Kasumi-1 (cell line): ENCODE data around the gene ZDHHC20.
A peak's percentile ranks its signal among the peaks of the same experiment; 100 is the strongest.
"Not testable (repeated sequence)": the region's sequence is repeated elsewhere in the genome, so short reads cannot be mapped to it uniquely, and the experiment has no call there.

Experiments used
- DNase-seq, 2 experiments: peaks; one replicate each; lab custom pipeline; 2025; lab: John Stamatoyannopoulos, UW

ZDHHC20 gene

GRCh38 chr13:21435687-21436151, 23.4 kb downstream of the ZDHHC20 start:
- no peak for DNase-seq

DNA sequence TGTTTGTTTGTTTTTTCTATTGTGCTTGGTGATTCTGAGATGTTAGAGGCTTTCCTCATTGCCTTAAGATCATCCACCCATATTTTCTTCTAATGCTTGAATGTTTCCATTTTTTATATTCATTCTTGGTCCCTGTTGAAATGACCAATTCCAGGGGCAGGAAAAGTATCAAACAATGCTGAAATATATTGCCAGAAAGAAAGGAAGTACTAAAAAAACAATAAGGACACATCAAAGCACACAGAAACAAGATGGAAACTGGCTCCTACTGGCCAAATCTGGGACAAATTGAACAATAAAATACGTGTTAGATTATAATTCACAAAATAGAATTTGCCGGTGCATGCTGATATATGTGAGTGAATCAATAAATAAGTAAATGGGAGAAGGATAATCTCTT, 23.9 kb downstream of the ZDHHC20 start:
- DNase-seq = no peak

- no peak for DNase-seq
These were observed 24.5 kb downstream of the ZDHHC20 start for GRCh38 chr13:21434588-21434987.

- no peak for DNase-seq
These were observed 29.9 kb downstream of the ZDHHC20 start for GRCh38 chr13:21429211-21429610.

GRCh38 chr13:21427741-21428140, 31.4 kb downstream of the ZDHHC20 start:
- no peak for DNase-seq

- DNase-seq = no peak
These were observed 32.9 kb downstream of the ZDHHC20 start for GRCh38 chr13:21426238-21426637.

DNA sequence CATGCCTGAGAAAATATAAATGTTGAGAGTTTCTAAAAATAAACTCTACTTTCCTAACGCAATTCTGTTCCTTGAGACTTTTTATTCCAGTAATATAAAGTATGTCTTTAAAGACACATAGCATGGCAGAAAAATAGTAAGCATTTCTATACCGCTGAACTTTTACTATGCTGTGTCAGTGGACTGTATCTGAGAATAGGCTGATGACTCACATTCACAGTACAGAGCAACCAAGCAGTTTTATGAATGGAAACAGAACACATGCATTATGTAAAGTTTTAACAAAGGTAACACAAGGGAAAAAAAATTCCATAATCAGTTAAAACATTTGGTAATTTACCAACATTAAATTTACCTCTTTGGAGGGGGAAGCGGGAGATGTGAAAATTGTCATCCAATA, 38.4 kb downstream of the ZDHHC20 start:
- DNase-seq = no peak

DNA sequence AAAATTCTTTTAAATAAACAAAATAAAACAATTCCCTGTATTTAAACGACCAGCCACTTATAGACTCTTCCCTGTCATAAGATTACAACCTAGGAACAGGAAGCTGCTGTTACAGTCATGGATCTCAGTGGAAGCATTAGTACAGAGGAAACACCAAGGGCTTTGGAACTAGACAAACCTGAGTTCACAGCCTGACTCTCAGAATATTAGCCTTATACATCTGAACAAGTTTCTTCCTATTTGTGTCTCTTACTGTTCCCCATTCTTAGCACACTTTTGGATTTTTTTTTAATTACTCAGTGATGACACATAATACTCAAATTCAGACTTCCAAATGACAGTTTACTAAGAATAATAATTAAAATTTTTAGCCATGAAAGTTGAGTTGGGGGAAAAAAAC, 46.1 kb downstream of the ZDHHC20 start:
- no peak for DNase-seq

GRCh38 chr13:21410453-21410852, 48.6 kb downstream of the ZDHHC20 start:
- not testable (repeated sequence) for DNase-seq

DNA sequence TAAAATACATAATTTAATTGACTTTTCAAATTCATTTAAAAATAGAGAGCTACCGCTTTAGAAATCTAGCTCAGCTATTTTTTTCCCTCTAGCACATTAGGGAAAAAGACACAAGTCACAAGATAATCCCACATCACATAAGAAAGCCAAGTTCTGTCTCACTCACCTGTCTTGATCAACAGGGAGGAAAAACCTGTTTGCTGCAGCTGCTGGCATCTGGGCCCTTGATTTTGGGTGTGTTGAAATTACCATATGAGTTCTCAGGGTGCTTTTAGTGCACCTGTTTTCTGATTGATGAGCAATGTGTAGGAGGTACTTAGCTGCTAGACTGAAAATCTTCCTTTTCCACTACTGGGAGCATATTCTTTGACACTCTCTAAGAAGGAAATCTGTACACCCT, 53.8 kb downstream of the ZDHHC20 start:
- DNase-seq = no peak

- DNase-seq = no peak
These were observed 56.4 kb downstream of the ZDHHC20 start for GRCh38 chr13:21402586-21403307.

- peak; percentile 5 to 9 for DNase-seq
These were observed 59.4 kb downstream of the ZDHHC20 start for GRCh38 chr13:21399741-21400140.

DNA sequence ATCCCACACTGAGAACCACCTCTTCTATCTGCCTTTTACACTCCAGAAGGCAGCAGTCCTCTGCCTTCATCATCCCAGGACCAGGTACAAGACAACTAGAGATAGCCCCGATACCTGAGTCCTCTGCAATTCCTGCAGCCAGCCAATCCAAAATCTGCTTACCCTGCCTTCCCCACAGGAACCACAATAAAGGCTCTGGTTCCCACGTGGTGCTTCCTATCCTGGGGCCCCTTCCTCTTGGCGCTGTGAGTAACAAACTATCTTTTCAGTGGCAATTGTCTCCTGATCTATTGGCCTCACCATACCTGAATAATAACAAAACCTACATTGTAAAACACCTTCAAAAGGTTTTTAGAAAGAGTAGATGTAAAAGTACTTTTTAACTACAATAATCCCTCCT, 63.1 kb downstream of the ZDHHC20 start:
- DNase-seq = peak; percentile 2 to 12

GRCh38 chr13:21389124-21389523, 70.0 kb downstream of the ZDHHC20 start:
- no peak for DNase-seq

- DNase-seq = no peak
These were observed 73.4 kb downstream of the ZDHHC20 start for GRCh38 chr13:21385710-21386109.

DNA sequence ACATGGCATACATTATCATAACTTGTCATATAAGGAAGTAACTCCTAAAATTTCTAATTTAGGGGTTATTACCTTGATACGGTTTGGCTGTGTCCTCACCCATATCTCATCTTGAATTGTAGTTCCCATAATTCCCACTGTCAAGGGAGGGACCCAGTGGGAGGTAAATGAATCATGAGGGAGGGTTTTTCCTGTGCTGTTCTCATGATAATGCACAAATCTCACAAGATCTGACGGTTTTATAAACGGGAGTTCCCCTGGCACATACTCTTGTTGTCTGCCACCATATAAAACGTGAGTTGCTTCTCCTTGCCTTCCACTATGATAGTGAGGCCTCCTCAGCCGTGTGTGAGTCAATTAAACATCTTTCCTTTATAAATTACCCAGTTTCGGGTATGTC, 76.0 kb downstream of the ZDHHC20 start:
- DNase-seq = no peak

DNA sequence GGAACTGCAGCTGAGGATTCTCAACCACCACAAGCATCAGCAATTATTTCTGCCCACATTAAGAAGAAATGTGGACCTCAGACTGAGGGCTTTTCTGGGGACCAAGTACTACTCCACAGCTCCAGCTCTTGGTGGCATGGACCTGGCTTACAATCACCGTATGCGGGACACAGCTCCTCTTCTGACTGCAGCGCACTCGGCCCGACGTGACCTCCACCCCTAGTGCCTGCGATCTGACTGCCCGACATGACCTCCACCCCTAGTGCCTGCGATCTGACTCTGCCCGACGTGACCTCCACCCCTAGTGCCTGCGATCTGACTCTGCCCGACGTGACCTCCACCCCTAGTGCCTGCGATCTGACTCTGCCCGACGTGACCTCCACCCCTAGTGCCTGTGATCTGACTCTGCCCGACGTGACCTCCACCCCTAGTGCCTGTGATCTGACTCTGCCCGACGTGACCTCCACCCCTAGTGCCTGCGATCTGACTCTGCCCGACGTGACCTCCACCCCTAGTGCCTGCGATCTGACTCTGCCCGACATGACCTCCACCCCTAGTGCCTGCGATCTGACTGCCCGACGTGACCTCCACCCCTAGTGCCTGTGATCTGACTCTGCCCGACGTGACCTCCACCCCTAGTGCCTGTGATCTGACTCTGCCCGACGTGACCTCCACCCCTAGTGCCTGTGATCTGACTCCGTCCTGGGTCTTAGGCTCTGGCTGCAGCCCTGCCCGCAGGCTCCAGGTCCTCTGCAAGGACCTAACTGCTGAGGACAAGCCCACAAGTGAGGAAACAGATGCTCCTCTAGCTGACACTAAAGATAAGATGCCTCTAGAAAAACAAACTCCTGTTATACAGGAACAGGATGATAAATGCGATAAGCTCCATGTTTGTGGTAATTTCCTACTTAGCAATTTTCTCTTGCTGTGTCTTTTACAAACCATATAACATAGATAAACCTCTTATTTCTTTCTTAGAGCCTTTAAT, 81.8 kb downstream of the ZDHHC20 start:
- not testable (repeated sequence) for DNase-seq

DNA sequence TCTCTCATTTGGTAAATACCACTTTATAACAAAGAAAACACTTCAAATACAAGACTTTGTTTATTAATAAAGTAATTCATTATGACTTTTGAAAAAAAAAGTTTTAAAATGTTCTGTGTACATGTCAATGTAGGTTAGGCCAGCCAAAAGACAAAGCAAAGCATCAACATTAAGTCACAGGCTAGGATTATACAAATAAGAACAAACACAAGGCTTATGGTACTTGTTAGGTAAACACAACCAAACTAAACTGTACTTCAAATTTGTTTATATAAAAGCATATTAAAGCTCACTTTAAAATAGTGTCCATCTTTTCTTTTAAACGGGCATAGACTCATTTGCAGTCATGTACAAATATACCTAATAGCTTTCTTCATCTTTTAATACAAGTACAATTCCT, 86.6 kb downstream of the ZDHHC20 start:
- no peak for DNase-seq

GRCh38 chr13:21371011-21371410, 88.1 kb downstream of the ZDHHC20 start:
- no peak for DNase-seq

DNA sequence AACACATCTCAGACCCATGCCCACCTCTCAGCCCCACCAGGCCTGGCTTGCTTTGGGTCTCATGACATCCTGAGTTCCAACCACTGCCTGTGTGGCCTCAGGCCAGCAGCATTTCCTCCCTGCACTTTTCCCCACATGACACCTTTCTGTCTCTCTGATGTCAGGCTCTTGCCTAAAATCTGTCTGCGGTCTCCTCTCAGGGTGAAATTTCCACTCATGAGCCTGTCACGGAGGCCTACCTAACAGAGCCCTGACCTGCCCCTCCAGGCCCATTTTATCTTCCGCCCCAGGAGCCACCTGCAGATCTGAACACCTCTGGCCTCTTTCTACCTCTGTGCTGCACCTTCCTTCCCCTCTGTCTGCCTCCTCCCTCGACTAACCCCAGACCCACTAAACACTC, 93.5 kb downstream of the ZDHHC20 start:
- DNase-seq = no peak

- DNase-seq = no peak
These were observed 94.2 kb downstream of the ZDHHC20 start for GRCh38 chr13:21364916-21365315.

GRCh38 chr13:21364357-21364756, 94.7 kb downstream of the ZDHHC20 start:
- DNase-seq = no peak

DNA sequence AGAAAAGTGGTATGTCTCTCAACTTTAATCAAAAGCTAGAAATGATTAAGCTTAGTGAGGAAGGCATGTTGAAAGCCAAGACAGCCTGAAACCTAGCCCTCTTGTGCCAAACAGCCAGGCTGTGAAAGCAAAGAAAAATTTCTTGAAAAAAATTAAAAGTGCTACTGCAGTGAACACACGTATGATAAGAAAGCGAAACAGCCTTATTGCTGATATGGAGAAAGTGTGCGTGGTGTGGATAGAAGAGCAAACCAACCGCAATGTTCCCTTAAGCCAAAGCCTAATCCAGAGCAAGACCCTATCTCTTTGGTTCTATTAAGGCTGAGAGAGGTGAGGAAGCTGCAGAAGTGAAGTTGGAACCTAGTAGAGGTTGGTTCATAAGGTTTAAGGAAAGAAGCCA, 96.4 kb downstream of the ZDHHC20 start:
- no peak for DNase-seq
